GM12873 (cell line): Measurements from ENCODE around the gene SIPA1L3.

ENCODE experiments used
- CTCF ChIP-seq: IDR thresholded peaks from 2 replicates; pipeline ENCODE4 v1.5.1; 2012; ENCODE audit warnings: low read depth, mild to moderate bottlenecking, moderate library complexity, low read length, control low read depth; ENCODE audit not compliant: insufficient read depth; ENCODE audit errors: missing control alignments

Gene SIPA1L3

GRCh38 chr19:38044267-38045111 lies 137.5 kb downstream of the SIPA1L3 start:
- peak; percentile 14 for TF ChIP-seq CTCF

- no peak for TF ChIP-seq CTCF
These were observed 138.7 kb downstream of the SIPA1L3 start for GRCh38 chr19:38045554-38046253.

- no peak for TF ChIP-seq CTCF
These were observed 139.4 kb downstream of the SIPA1L3 start for GRCh38 chr19:38046254-38047048.

- no peak for TF ChIP-seq CTCF
These were observed 140.0 kb downstream of the SIPA1L3 start for GRCh38 chr19:38047049-38047438.

GRCh38 chr19:38047641-38048040 lies 140.6 kb downstream of the SIPA1L3 start:
- no peak for TF ChIP-seq CTCF

- no peak for TF ChIP-seq CTCF
These were observed 142.2 kb downstream of the SIPA1L3 start for GRCh38 chr19:38049105-38049649.
